ENCODE measurements around the gene DENND11.

GRCh38 chr7:141660259-141660658, 41.7 kb downstream of the DENND11 start:
- TF ChIP-seq, protein P1, sequence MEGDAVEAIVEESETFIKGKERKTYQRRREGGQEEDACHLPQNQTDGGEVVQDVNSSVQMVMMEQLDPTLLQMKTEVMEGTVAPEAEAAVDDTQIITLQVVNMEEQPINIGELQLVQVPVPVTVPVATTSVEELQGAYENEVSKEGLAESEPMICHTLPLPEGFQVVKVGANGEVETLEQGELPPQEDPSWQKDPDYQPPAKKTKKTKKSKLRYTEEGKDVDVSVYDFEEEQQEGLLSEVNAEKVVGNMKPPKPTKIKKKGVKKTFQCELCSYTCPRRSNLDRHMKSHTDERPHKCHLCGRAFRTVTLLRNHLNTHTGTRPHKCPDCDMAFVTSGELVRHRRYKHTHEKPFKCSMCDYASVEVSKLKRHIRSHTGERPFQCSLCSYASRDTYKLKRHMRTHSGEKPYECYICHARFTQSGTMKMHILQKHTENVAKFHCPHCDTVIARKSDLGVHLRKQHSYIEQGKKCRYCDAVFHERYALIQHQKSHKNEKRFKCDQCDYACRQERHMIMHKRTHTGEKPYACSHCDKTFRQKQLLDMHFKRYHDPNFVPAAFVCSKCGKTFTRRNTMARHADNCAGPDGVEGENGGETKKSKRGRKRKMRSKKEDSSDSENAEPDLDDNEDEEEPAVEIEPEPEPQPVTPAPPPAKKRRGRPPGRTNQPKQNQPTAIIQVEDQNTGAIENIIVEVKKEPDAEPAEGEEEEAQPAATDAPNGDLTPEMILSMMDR (IDR thresholded peaks at IDR 0.05), result no peak
- no peak for TF ChIP-seq POLR2A (IDR thresholded peaks at IDR 0.05)
